ENCODE data around the gene PIGH. TPM values are rescaled to one million over a fixed set of nuclear protein-coding genes. Genes with fewer than 3 reads are reported as not detected.
"Not testable (repeated sequence)": the region's sequence is repeated elsewhere in the genome, so short reads cannot be mapped to it uniquely, and the experiment has no call there.

Gene PIGH
- total RNA-seq, 1 experiment from 2014 or later: 13.0 TPM

DNA sequence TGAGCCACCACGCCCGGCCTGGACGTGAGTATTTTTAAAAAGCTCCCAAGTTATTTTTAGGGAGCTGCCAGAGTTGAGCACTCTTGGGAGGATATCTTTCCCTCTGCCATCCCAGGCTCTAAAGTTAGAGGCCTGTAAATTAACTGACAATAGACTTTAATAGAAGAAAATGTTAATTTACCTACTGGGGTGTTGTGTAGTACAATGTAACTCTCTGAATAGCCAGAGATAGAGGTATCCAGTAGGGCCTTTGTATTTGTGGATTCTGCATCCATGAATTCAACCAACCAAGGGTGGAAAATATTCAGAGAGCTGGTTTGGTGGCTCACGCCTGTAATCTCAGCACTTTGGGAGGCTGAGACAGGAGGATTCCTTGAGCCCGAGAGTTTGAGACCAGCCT is 7.6 kb upstream of the PIGH start:
- no peak overlapping the region for H2AFZ ChIP-seq

DNA sequence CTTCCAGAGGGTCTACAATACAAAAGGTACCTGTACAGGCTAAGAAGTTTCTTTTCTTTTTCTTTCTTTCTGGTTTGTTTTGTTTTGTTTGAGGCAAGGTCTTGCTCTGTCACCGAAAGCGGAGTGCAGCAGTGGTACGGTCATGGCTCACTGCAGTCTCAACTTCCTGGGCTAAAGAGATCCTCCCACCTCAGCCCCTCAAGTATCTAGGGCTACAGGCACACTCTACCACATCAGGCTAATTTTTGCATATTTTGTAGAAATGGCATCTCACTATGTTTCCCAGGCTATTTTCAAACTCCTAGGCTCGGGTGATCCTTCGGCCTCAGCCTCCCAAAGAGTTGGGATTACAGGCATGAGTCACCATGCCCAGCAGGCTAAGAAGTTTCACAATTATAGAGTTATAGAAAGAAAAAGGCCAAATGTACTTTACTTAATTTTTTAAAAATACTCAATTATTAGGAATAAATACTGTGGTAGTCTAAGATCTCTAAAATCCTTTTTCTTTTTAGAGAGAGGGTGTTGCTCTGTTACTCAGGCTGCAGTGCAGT is 3.0 kb upstream of the PIGH start:
- Histone ChIP-seq H3K79me2 (ENCODE audit: low read depth) (peaks cover 12% of the 10 kb centered on the region), H3K27ac (peak overlapping the region; percentile 49), H3K4me2 (peak overlapping the region; percentile 37), H3K27me3 (ENCODE audit: insufficient read depth, low read depth) (no peaks in the 10 kb centered on the region), H3K9me2 (ENCODE audit: insufficient read depth) (no peaks in the 10 kb centered on the region), H3K36me3 (ENCODE audit: low read depth) (no peaks in the 10 kb centered on the region), H3K9me3 (ENCODE audit: insufficient read depth, low read depth) (no peaks in the 10 kb centered on the region), H3K4me1 (replicated peaks; ENCODE audit: insufficient read depth) (peaks cover 18% of the 10 kb centered on the region), H2AFZ (no peak overlapping the region), H3K4me3 (no peak overlapping the region), H4K20me1 (ENCODE audit: insufficient read depth) (no peaks in the 10 kb centered on the region), H3F3A (ENCODE audit: insufficient read depth, low read depth) (peaks cover 38% of the 10 kb centered on the region)
- TF ChIP-seq EZH2 (IDR thresholded peaks at IDR 0.05; ENCODE audit: low read depth): no peak
- TF ChIP-seq, protein P1, sequence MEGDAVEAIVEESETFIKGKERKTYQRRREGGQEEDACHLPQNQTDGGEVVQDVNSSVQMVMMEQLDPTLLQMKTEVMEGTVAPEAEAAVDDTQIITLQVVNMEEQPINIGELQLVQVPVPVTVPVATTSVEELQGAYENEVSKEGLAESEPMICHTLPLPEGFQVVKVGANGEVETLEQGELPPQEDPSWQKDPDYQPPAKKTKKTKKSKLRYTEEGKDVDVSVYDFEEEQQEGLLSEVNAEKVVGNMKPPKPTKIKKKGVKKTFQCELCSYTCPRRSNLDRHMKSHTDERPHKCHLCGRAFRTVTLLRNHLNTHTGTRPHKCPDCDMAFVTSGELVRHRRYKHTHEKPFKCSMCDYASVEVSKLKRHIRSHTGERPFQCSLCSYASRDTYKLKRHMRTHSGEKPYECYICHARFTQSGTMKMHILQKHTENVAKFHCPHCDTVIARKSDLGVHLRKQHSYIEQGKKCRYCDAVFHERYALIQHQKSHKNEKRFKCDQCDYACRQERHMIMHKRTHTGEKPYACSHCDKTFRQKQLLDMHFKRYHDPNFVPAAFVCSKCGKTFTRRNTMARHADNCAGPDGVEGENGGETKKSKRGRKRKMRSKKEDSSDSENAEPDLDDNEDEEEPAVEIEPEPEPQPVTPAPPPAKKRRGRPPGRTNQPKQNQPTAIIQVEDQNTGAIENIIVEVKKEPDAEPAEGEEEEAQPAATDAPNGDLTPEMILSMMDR (conservative IDR thresholded peaks at IDR 0.05): no peak
- ChIA-PET POLR2A (ENCODE audit: unreplicated experiment) (no interaction called here), CTCF (no interaction called here)
- BruUV-seq (replicated peaks): no TSS peak
- peak in 1 of 2 experiments; percentile 64 for DNase-seq
- intact Hi-C loops (cut with micrococcal nuclease; ENCODE audit: unreplicated experiment): no loop called here

More for the DNA sequence above, 7.6 kb upstream of the PIGH start:
- Histone ChIP-seq H3K4me3 (no peak overlapping the region), H3K9me2 (ENCODE audit: insufficient read depth) (no peaks in the 10 kb centered on the region), H3K27ac (no peak overlapping the region), H3K9me3 (ENCODE audit: insufficient read depth, low read depth) (no peaks in the 10 kb centered on the region), H4K20me1 (ENCODE audit: insufficient read depth) (no peaks in the 10 kb centered on the region), H3K79me2 (ENCODE audit: low read depth) (no peaks in the 10 kb centered on the region), H3K4me1 (replicated peaks; ENCODE audit: insufficient read depth) (peaks cover 10% of the 10 kb centered on the region), H3F3A (ENCODE audit: insufficient read depth, low read depth) (peaks cover 13% of the 10 kb centered on the region), H3K36me3 (ENCODE audit: low read depth) (no peaks in the 10 kb centered on the region), H3K4me2 (no peak overlapping the region), H3K27me3 (ENCODE audit: insufficient read depth, low read depth) (no peaks in the 10 kb centered on the region)
- no peak for DNase-seq
- TF ChIP-seq, protein P1 (conservative IDR thresholded peaks at IDR 0.05): no peak
- no peak for TF ChIP-seq EZH2 (IDR thresholded peaks at IDR 0.05; ENCODE audit: low read depth)
- CTCF ChIA-PET: no interaction called here
- POLR2A ChIA-PET (ENCODE audit: unreplicated experiment): no interaction called here
- intact Hi-C loops (cut with micrococcal nuclease; ENCODE audit: unreplicated experiment): no loop called here
- BruUV-seq (replicated peaks): no TSS peak

DNA sequence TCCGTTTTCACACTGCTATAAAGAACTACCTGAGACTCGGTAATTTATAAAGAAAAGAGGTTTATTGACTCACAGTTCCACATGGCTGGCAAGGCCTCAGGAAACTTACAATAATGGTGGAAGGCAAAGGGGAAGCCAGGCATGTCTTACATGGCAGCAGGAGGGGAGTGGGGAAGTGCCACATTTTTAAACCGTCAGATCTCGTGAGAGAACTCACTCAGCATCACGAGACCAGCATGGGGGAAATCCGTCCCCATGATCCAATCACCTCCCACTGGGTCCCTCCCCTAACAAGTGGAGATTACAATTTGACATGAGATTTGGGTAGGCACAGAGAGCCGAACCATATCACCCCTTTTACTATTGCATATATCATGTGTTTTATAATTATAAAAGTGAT is 2.0 kb upstream of the PIGH start:
- intact Hi-C loops (cut with micrococcal nuclease; ENCODE audit: unreplicated experiment): no loop called here
- Histone ChIP-seq H3K27ac (no peak overlapping the region), H4K20me1 (ENCODE audit: insufficient read depth) (no peaks in the 10 kb centered on the region), H3K36me3 (ENCODE audit: low read depth) (no peaks in the 10 kb centered on the region), H3K4me3 (no peak overlapping the region), H3K27me3 (ENCODE audit: insufficient read depth, low read depth) (no peaks in the 10 kb centered on the region), H3K9me3 (ENCODE audit: insufficient read depth, low read depth) (no peaks in the 10 kb centered on the region), H3K9me2 (ENCODE audit: insufficient read depth) (no peaks in the 10 kb centered on the region), H3K4me2 (no peak overlapping the region), H3K79me2 (ENCODE audit: low read depth) (peaks cover 14% of the 10 kb centered on the region), H3K4me1 (replicated peaks; ENCODE audit: insufficient read depth) (peaks cover 18% of the 10 kb centered on the region), H2AFZ (no peak overlapping the region), H3F3A (ENCODE audit: insufficient read depth, low read depth) (peaks cover 38% of the 10 kb centered on the region)
- CTCF ChIA-PET: no interaction called here
- BruUV-seq (replicated peaks): no TSS peak
- POLR2A ChIA-PET (ENCODE audit: unreplicated experiment): no interaction called here
- no peak for DNase-seq
- no peak for TF ChIP-seq EZH2 (IDR thresholded peaks at IDR 0.05; ENCODE audit: low read depth)
- TF ChIP-seq, protein P1 (conservative IDR thresholded peaks at IDR 0.05): no peak

DNA sequence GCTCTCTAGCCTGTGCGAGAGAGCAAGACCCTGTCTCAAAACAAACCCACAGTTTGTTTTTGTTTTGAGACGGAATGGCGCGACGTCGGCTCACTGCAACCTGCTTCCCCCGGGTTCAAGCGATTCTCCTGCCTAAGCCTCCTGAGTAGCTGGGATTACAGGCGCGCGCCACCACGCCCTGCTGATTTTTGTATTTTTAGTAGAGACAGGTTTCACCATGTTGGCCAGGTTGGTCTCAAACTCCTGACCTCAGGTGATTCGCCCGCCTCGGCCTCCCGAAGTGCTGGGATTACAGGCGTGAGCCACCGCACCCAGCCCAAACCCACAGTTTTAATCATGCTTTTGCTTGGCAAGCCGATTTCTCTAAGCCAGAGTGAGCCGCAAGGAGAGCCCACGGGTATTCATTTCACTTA is 500 bp upstream of the PIGH start:
- H3K9me3 ChIP-seq (ENCODE audit: insufficient read depth, low read depth); H3K36me3 ChIP-seq (ENCODE audit: low read depth); H3K9me2 ChIP-seq (ENCODE audit: insufficient read depth); DNase-seq; H3K27me3 ChIP-seq (ENCODE audit: insufficient read depth, low read depth); H4K20me1 ChIP-seq (ENCODE audit: insufficient read depth); intact Hi-C loops (cut with micrococcal nuclease; ENCODE audit: unreplicated experiment): not testable (repeated sequence)
- CTCF ChIA-PET: interaction anchor here (0.6 to 1.2 kb wide), 4 partner anchors 20 to 103 kb away, joined by 3 to 12 read pairs (median 8); no protein-coding TSS in a partner anchor
- H3K79me2 ChIP-seq (ENCODE audit: low read depth): peaks cover 14% of the 10 kb centered on the region
- BruUV-seq (replicated peaks): TSS peak; percentile 84
- H3K4me1 ChIP-seq (replicated peaks; ENCODE audit: insufficient read depth): peaks cover 18% of the 10 kb centered on the region
- H3K27ac ChIP-seq: peak overlapping the region; percentile 55
- POLR2A ChIA-PET (ENCODE audit: unreplicated experiment): interaction anchor here (0.6 kb wide), 2 partner anchors 66 to 94 kb away, joined by 3 to 4 read pairs; no protein-coding TSS in a partner anchor
- peak overlapping the region; percentile 98 for H2AFZ ChIP-seq
- H3F3A ChIP-seq (ENCODE audit: insufficient read depth, low read depth): peaks cover 38% of the 10 kb centered on the region
- peak overlapping the region; percentile 76 for H3K4me2 ChIP-seq
- peak overlapping the region; percentile 87 for H3K4me3 ChIP-seq
